ENCODE data around the gene ART5.
"Not testable (repeated sequence)": the region's sequence is repeated elsewhere in the genome, so short reads cannot be mapped to it uniquely, and the experiment has no call there.

ART5 gene

DNA sequence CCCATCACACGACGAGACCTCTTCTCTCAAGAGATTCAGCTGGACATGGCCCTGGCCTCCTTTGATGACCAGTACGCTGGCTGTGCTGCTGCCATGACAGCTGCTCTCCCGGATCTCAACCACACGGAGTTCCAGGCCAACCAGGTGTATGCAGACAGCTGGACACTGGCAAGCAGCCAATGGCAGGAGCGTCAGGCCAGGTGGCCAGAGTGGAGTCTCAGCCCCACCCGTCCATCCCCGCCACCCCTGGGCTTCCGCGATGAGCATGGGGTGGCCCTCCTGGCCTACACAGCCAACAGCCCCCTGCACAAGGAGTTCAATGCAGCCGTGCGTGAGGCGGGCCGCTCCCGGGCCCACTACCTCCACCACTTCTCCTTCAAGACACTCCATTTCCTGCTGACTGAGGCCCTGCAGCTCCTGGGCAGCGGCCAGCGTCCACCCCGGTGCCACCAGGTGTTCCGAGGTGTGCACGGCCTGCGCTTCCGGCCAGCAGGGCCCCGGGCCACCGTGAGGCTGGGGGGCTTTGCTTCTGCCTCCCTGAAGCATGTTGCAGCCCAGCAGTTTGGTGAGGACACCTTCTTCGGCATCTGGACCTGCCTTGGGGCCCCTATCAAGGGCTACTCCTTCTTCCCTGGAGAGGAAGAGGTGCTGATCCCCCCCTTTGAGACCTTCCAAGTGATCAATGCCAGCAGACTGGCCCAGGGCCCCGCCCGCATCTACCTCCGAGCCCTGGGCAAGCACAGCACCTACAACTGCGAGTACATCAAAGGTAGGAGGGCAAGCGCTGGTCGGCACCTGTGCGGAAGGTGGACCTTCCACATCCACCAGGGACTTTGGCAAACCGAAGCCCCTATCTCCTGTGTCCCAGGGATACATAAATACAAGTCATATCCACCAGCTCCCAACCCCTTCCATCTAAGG lies 18.1 kb upstream of the ART5 start:
- CTCF ChIA-PET, result no interaction called here
- POLR2A ChIA-PET (ENCODE audit: low non-redundant PET), result no interaction called here
- TF ChIP-seq, protein P1, sequence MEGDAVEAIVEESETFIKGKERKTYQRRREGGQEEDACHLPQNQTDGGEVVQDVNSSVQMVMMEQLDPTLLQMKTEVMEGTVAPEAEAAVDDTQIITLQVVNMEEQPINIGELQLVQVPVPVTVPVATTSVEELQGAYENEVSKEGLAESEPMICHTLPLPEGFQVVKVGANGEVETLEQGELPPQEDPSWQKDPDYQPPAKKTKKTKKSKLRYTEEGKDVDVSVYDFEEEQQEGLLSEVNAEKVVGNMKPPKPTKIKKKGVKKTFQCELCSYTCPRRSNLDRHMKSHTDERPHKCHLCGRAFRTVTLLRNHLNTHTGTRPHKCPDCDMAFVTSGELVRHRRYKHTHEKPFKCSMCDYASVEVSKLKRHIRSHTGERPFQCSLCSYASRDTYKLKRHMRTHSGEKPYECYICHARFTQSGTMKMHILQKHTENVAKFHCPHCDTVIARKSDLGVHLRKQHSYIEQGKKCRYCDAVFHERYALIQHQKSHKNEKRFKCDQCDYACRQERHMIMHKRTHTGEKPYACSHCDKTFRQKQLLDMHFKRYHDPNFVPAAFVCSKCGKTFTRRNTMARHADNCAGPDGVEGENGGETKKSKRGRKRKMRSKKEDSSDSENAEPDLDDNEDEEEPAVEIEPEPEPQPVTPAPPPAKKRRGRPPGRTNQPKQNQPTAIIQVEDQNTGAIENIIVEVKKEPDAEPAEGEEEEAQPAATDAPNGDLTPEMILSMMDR (conservative IDR thresholded peaks at IDR 0.05; ENCODE audit: low read depth), result no peak
- no peak overlapping the region for H3K27ac ChIP-seq
- DNase-seq (ENCODE audit: low spot score), result no peak

DNA sequence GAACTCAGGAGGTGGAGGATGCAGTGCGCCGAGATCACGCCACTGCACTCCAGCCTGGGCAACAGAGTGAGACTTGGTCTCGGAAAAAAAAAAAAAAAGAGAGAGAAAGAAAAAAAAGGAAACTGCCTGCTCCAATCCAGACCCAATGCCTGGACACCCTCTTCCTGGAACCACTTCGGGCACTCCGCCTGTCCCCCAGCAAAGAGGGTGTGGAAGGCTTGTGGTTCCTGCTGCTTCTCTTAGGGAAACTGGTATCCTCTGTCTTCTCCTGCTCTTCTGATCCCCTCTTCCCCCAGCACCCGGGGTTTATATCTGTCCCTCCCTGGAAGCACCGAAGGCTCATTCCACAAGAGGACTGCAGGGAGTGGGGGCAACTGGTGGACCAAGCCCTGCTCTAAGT lies 16.5 kb upstream of the ART5 start:
- TF ChIP-seq, protein P1 (conservative IDR thresholded peaks at IDR 0.05; ENCODE audit: low read depth), result no peak
- CTCF ChIA-PET, result no interaction called here
- H3K27ac ChIP-seq, result no peak overlapping the region
- no peak for DNase-seq (ENCODE audit: low spot score)
- POLR2A ChIA-PET (ENCODE audit: low non-redundant PET), result no interaction called here

DNA sequence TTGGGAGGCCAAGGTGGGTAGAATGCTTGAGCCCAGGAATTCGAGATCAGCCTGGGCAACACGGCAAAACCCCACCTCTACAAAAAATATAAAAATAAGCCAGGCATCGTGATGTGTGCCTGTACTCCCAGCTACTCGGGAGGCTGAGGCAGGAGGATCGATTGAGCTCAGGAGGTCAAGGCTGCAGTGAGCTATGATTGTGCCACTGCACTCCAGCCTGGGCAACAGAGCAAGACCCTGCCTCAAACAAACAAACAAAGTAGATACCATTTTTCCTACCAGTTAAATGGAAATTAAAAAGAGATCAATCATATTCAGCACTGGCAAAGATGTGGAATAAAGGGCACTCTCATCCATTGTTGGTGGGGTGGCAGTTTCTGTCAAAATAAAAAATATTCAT lies 15.5 kb upstream of the ART5 start:
- POLR2A ChIA-PET (ENCODE audit: low non-redundant PET); CTCF ChIA-PET; H3K27ac ChIP-seq; DNase-seq (ENCODE audit: low spot score): not testable (repeated sequence)

DNA sequence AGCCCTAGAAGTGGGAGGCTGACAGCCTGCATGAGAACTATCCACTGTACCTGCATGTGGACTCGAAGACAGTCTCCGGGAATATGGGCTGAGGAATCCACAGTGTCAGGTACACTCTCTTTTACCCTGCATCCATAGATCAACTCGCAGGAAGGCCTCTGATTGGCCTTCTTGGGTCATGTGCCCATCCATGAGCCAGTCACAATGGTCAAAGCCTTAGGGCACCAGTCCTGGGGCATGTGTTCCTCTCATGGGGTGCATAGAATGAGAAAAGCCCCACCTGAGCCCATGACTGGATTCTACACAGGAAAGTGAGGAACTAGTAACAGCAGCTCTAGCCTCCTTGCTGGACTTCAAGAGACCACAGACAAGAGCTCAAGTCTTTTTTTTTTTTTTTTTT lies 13.8 kb upstream of the ART5 start:
- TF ChIP-seq, protein P1 (conservative IDR thresholded peaks at IDR 0.05; ENCODE audit: low read depth), result no peak
- CTCF ChIA-PET, result no interaction called here

DNA sequence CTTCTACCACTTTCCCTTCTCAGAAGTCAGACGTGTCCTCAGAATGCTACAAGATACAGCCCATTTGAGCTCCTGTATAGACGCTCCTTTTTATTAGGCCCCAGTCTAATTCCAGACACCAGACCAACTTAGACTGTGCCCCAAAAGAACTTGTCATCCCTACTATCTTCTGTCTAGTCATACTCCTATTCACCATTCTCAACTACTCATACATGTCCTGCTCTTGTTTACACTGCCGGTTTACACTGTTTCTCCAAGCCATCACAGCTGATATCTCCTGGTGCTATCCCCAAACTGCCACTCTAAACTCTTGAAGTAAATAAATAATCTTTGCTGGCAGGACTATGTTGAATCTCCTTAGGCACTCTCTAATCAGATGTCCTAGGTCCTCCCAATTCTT lies 10.7 kb upstream of the ART5 start:
- CTCF ChIA-PET; H3K27ac ChIP-seq; POLR2A ChIA-PET (ENCODE audit: low non-redundant PET); DNase-seq (ENCODE audit: low spot score): not testable (repeated sequence)

More for the DNA sequence above, 13.8 kb upstream of the ART5 start:
- DNase-seq (ENCODE audit: low spot score), result no peak
- POLR2A ChIA-PET (ENCODE audit: low non-redundant PET), result no interaction called here
- H3K27ac ChIP-seq, result no peak overlapping the region

DNA sequence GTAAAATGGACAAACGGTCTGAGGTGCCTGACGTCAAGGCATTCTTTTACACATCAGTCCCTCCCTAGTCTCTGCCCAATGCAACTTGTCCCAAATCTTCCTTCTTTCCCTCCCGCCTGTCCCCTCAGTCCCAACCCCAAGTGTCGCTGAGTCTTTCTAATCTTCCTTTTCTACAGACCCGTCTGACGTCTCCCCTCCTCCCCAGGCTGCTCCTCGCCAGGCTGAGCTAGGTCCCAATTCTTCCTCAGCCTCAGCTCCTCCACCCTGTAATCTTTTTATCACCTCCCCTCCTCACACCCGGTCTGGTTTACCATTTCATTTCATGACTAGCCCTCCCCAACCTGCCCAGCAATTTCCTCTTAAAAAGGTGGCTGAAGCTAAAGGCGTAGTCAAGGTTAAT lies 7.6 kb upstream of the ART5 start:
- POLR2A ChIA-PET (ENCODE audit: low non-redundant PET); H3K27ac ChIP-seq; CTCF ChIA-PET; DNase-seq (ENCODE audit: low spot score): not testable (repeated sequence)

DNA sequence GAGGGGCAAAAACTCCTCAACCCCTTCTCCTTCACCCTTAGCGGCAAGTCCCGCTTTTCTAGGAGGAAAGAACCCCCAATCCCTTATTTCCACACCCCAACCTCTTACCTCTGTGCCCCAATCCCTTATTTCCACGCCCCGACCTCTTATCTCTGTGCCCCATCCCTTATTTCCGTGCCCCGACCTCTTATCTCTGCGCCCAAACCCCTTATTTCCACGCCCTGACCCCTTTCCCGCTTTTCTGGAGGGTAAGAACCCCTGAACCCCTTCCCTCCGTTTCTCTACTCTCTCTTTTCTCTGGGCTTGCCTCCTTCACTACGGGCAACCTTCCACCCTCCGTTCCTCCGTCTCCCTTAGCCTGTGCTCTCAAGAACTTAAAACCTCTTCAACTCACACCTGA lies 7.1 kb upstream of the ART5 start:
- POLR2A ChIA-PET (ENCODE audit: low non-redundant PET); H3K27ac ChIP-seq; DNase-seq (ENCODE audit: low spot score); CTCF ChIA-PET: not testable (repeated sequence)

DNA sequence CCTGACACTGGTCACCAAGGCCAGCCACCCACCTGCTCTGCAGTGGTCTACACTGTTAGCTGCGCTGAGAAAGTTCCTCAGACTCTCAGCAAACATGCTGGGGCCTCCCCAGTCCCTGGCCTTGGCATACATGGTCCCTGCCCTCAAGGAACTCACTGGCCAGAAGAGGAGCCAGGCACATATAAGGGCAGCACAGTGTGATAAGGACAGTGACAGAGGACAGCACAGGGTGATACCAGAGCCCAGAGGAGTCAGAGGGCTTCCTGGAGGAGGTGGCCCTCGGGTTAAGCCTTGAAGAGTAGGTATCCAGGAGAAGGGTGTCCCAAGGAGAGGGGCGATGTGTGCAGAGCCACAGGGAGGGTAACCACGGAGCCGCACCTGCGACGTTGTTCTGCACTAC lies 3.8 kb upstream of the ART5 start:
- POLR2A ChIA-PET (ENCODE audit: low non-redundant PET), result no interaction called here
- TF ChIP-seq, protein P1 (conservative IDR thresholded peaks at IDR 0.05; ENCODE audit: low read depth), result no peak
- CTCF ChIA-PET, result no interaction called here
- no peak for DNase-seq (ENCODE audit: low spot score)
- no peak overlapping the region for H3K27ac ChIP-seq

DNA sequence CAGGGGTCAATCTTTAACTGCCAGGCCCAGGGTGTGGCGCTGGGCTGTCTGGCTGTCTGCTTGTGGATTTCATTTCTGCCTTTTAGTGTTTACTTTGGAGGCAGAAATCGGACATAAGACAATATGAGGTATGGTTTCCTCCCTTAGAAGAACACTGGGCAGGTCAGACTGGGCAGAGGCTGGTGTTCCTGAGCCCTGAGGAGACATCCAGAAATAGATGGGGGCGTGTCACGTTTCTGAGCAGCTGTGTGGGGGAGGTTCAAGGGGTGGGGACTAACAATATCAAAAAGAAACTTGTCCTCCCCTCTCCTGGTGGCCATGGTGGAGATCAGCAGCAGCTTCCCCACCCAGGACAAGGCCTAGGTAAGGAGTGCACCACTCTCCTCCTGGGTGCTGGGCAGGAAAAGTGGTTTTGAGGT lies 3.0 kb upstream of the ART5 start, which contains the start of gene ART1:
Gene ART1 (plus strand): TSS at position 312 of the 419 bp plus-strand sequence. CDS start 14,086 bp downstream, outside the sequence.
- POLR2A ChIA-PET (ENCODE audit: low non-redundant PET), result no interaction called here
- CTCF ChIA-PET, result no interaction called here
- DNase-seq (ENCODE audit: low spot score), result no peak
- TF ChIP-seq, protein P1 (conservative IDR thresholded peaks at IDR 0.05; ENCODE audit: low read depth), result no peak
- H3K27ac ChIP-seq, result no peak within 1 kb of the TSS

DNA sequence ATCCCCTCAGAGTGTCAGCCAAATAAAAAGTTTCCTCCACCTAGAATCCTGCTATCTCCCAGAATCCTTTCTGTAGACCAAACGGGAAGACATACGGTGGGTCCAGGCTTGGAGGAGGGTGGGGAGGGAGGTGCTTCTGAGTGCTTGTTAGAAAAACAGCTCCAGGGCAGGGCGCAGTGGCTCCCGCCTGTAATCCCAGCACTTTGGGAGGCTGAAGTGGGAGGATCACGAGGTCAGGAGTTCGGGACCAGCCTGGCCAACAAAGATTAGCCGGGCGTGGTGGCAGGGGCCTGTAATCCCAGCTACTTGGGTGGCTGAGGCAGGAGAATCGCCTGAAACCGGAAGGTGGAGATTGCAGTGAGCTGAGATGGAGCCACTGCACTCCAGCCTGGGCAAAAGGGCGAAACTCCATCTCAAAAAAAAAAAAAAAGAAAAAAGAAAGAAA lies 1.3 kb upstream of the ART5 start:
- CTCF ChIA-PET, result interaction anchor here (0.6 kb wide), 1 partner anchor 235 kb away, joined by 3 read pairs; no protein-coding TSS in a partner anchor
- POLR2A ChIA-PET (ENCODE audit: low non-redundant PET); DNase-seq (ENCODE audit: low spot score); H3K27ac ChIP-seq: not testable (repeated sequence)

All from RWPE1 (cell line).